Kidney epithelial cell (primary cell): ENCODE data around the gene NPFFR2. TPM values are rescaled to one million over a fixed set of nuclear protein-coding genes. Genes with fewer than 3 reads are reported as not detected.

Experiments used
- DNase-seq: peaks from one replicate; pipeline ENCODE4 v3.0.0-alpha.2; 2010; ENCODE audit warnings: low read depth
- H3K27me3 ChIP-seq: 2 replicates; pipeline ENCODE4 v1.6.0; 2011; ENCODE audit warnings: low read length; ENCODE audit not compliant: control insufficient read depth, insufficient read depth
- H3K36me3 ChIP-seq: 2 replicates; pipeline ENCODE4 v1.5.1; 2011; ENCODE audit warnings: low read length; ENCODE audit not compliant: control insufficient read depth, insufficient read depth
- H3K4me3 ChIP-seq: 2 replicates; pipeline ENCODE4 v1.5.1; 2011; ENCODE audit warnings: low read depth, mild to moderate bottlenecking, control low read depth, low read length
- CTCF ChIP-seq: IDR thresholded peaks from 2 replicates; pipeline ENCODE4 v1.5.1; 2011; ENCODE audit warnings: mild to moderate bottlenecking, moderate library complexity, low read length, control low read depth, inconsistent platforms; ENCODE audit not compliant: insufficient read depth, poor library complexity, severe bottlenecking
- total RNA-seq: library from RNA; depleted of rRNA; stranded (reverse); fragments of >200 nt; gene quantifications from 2 replicates; pipeline ENCODE4 v1.2.3, GENCODE V29; 2015

NPFFR2 gene
- total RNA-seq: 6.2 and 7.7 TPM in 2 replicates

- Histone ChIP-seq H3K27me3 (no peaks in the 10 kb centered on the region), H3K36me3 (no peaks in the 10 kb centered on the region), H3K4me3 (peak within 1 kb of the TSS; percentile 47)
- DNase-seq: peak; percentile 32
- TF ChIP-seq CTCF: no peak
Measured at GRCh38 chr4:72031868-72032608, at the start of gene NPFFR2. Gene NPFFR2, plus strand, starts transcription at chr4:72032000. Its CDS starts 96,592 bp downstream, at chr4:72128592.

GRCh38 chr4:71992571-71993312 lies 39.1 kb upstream of the NPFFR2 start:
- no peak for TF ChIP-seq CTCF
- H3K4me3 ChIP-seq: no peak overlapping the region
- DNase-seq: no peak
- no peaks in the 10 kb centered on the region for H3K27me3 ChIP-seq
- H3K36me3 ChIP-seq: no peaks in the 10 kb centered on the region

GRCh38 chr4:71994559-71994958 lies 37.2 kb upstream of the NPFFR2 start:
- no peak for DNase-seq
- Histone ChIP-seq H3K4me3 (no peak overlapping the region), H3K27me3 (no peaks in the 10 kb centered on the region), H3K36me3 (no peaks in the 10 kb centered on the region)
- no peak for TF ChIP-seq CTCF

- TF ChIP-seq CTCF: no peak
- Histone ChIP-seq H3K36me3 (no peaks in the 10 kb centered on the region), H3K4me3 (no peak overlapping the region), H3K27me3 (no peaks in the 10 kb centered on the region)
- DNase-seq: no peak
Measured at GRCh38 chr4:71995297-71995696, 36.5 kb upstream of the NPFFR2 start.

- TF ChIP-seq CTCF: no peak
- DNase-seq: peak; percentile 79
- Histone ChIP-seq H3K27me3 (no peaks in the 10 kb centered on the region), H3K4me3 (no peak overlapping the region), H3K36me3 (no peaks in the 10 kb centered on the region)
Measured at GRCh38 chr4:72006586-72006985, 25.2 kb upstream of the NPFFR2 start.
